Right forelimb (tissue), 1 donor: Measurements from ENCODE around the gene CCDC40.
"Not testable (repeated sequence)": the region's sequence is repeated elsewhere in the genome, so short reads cannot be mapped to it uniquely, and the experiment has no call there.

Source experiments
- DNase-seq: peaks from one replicate; pipeline ENCODE4 v3.0.0-alpha.2; 2018

CCDC40 gene, protein sequence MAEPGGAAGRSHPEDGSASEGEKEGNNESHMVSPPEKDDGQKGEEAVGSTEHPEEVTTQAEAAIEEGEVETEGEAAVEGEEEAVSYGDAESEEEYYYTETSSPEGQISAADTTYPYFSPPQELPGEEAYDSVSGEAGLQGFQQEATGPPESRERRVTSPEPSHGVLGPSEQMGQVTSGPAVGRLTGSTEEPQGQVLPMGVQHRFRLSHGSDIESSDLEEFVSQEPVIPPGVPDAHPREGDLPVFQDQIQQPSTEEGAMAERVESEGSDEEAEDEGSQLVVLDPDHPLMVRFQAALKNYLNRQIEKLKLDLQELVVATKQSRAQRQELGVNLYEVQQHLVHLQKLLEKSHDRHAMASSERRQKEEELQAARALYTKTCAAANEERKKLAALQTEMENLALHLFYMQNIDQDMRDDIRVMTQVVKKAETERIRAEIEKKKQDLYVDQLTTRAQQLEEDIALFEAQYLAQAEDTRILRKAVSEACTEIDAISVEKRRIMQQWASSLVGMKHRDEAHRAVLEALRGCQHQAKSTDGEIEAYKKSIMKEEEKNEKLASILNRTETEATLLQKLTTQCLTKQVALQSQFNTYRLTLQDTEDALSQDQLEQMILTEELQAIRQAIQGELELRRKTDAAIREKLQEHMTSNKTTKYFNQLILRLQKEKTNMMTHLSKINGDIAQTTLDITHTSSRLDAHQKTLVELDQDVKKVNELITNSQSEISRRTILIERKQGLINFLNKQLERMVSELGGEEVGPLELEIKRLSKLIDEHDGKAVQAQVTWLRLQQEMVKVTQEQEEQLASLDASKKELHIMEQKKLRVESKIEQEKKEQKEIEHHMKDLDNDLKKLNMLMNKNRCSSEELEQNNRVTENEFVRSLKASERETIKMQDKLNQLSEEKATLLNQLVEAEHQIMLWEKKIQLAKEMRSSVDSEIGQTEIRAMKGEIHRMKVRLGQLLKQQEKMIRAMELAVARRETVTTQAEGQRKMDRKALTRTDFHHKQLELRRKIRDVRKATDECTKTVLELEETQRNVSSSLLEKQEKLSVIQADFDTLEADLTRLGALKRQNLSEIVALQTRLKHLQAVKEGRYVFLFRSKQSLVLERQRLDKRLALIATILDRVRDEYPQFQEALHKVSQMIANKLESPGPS

DNA sequence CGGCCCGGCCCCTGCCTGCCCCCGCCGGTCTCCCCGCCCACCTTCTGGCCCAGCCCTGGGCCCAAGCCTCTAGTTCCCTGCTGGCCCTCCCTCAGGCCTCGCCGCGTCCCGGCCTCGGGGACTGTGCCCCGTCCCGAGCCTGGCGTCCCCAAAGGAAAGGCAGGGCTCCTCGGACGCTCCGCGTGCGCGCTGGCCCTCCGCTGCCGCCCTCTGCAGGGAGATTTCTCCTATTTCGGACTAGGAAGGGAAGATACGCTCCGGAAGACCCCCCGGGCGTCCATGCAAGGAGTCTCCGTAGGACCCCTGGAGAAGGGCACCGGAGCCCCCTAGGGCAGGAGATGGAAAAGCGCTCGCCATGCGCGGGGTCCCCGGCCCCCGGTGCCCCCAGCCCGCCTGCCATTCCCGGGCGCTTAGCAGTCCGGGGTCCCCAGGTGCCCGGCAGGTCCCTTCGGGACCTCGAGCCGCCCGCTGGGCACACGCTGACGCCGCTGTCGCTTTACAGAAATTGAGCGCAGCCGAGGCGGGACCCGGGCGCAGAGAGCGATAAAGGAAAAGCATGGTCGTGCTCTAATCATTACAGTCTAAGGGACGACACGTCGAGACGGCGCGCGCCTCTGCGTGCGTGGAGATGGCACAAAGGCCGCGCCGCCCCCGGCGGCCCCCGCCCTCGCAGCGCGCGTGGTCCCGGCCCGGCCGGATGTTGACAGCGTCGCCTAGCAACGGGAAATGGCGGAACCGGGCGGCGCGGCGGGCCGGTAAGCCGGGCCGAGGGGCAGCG is at the start of gene CCDC40:
TSS of gene CCDC40 (plus strand) at position 706 of the 778 bp plus-strand sequence. CDS start at position 727, 21 bp downstream.
- peak; percentile 91 for DNase-seq

DNA sequence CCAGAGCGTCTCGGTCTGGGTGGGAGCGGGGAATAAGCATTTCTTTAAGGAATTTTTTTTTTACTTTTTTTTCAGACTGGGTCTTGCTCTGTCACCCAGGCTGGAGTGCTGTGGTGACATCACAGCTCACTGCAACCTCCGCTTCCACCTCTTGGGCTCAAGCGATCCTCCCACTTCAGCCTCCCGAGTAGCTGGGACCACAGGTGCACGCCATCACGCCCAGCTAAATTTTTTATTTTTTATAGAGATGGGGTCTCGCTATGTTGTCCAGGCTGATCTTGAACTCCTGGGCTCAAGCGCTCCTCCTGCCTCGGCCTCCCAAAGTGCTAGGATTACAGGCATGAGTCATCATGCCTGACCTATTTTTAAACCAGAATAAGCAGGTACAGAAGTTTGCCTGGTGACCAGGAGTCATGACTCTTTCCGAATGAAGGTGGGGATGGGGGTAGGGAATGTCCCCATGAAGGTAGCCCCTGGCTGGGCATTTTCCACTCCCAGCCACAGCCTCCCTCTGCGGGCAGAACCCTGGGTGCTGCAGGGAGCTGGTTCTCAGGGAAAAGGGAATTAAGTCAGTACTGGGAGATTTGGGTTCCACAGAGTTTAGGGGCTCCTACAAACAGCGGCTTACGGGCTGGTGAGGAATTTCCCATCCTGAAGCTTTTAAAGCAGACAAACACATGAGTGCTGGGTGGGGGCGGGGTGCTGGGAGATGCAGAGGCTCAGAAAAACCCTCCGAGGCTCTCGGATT is 49.1 kb upstream of the CCDC40 start:
- peak; percentile 34 for DNase-seq

DNA sequence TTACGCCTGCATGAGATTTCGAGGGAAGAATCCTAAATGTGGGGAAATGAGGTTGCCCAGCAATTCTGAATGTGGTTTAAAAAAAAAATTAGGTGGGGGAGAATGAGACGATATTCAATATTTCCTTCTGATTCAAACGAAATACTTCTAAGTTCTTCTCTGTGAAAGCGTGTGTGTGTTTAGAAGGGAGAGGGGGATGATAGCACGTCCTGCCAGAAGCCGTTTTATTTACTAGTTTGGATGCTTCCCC is 48.6 kb upstream of the CCDC40 start:
- DNase-seq: no peak

DNA sequence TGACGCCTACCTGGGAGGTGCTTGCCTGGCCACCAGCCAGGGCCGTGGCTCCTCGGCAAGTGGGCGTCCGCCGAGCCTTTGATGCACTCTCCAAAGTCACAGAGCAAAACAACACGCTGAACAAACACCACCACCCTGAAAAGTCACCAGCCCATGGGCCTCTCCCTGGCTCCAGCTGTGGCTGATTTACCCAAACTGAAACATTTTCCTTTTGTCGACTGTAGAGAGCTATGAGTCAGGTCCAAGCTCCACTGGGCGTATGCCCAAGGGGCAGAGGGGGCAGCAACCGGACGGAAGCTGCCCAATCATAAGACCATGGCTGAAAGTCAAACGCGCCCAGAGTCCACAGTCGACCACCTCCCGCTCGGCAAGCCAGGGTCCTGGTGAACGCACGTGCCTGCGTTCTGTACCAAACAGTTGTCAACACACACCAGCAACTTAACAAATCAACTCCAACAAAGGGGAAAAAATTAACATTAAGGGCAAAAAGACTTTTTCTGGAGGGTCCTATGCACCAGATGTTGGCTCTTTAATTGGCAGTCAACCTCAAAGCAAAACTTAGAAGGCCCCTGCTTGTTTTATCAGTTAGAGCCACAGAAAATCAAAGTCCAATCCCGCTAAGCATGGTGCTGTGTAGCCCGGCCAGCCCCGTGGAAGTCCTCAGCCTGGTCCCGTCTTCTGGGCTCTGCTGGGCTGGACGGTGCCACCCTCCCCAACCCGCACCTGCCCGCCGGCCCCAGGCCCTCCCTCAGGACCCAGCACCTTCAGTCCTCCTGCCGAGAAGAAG is 48.1 kb upstream of the CCDC40 start:
- no peak for DNase-seq

DNA sequence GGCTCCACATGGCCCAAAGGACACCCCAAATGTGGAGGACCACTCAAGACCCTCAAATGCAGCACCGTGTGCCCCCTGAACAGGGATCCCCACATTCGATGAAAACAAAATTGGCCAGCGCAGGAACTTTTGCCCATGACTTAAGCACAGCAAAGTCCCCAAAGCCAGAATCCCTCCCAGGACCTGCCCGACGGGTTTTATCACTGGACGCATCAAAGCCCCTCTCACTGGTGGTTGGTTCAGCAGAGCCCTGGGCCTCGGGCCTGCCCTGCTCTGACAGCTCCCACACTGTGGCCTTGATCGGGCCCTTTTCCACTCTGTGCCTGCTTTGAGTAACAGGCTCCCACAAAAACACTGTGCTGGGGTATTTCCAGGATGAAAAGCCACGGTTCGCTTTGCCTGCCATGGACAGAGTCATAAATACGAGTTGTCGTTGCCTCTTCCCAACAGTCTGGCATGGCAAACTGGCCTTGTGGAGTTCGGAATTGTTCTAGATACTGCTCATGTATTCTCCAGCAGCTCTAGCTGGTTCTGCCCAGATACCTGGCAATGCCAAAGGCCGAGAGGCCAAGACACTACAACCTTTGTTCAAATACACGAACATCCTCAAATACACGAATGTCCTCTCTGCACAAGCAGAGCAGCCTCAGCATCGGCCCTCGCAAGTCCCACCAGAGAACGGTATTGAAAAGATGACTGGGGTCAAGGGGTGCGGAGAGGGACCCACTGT is 47.2 kb upstream of the CCDC40 start:
- no peak for DNase-seq

DNA sequence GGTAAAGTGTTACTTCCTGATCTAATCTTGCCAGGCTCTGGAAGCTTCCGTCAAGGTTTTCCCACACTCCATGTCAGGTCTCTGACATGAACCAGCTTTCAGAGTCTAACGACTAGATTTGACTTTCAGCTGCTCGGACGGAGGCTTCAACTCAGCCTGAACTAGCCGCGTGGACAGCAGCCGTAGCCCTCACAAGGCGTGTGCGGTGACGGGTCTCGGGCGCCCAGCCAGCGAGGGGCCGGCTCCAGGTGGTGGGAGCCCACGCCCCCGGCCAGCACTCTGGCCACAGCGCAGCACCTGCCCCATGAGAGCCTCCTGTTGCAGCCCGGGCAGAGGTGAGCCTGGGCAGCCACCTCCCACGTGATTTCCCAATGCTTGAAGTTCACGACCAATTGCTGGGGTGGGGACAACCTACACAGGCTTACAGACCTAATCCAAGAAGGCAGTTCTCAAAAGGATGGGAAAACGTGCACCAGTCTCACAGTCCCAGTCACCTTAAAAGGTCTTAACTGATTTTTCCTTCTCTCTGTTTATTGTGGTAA is 46.3 kb upstream of the CCDC40 start:
- no peak for DNase-seq

DNA sequence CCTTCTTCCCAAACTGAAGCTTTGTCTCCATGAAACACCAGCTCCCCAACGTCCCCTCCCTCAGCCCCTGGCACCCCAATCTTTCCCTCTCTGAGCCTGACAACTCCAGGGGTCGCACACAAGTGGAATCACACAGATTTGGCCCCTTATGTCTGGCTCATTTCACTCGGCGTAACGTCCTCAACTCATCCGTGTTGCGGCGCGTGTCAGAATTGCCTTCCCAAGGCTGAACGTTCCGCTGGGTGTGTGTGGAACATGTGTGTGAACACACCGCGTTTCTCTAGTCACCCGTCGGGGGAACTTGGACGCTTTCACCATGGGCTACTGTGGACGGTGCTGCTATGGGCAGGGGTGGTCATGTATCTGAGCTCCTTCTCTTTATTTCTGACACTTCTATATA is 45.7 kb upstream of the CCDC40 start:
- DNase-seq: no peak

DNA sequence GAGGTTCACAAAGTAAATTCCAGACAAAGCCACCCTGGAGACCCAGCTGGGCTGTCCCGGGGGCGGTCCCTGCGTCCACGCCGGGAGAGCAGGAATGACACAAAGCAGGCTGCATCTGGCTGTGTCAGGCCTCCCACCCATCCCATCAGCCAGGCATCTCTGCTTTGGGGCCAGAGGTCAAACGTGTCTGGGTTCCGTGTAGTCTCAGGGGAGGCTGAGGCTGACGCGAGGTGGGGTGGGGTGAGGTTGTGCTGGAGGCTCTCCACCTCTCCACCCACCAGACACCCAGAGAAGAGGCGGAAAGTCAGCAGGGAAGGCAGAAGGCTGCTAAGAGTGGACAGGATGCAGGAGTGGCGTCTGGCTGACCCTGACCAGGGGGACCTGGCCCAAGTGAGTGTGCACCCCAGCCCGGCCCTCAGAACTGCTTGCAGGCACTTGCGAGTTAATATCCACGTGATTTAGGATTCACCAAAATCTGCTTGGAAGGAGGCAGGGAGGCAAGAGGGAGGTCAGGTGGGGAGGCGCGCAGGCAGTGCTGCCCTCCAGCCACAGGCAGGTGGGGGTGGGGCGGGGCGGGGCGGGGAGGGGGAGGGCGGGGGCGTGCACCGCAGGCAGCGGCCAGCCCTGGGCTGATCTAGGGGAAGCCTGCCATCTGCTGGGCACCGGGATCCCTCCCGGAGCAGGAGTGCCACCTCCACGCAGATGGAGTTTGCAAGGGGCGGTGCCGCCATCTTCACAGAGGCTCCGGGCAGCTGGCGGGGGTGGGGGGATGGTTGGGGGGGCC is 45.1 kb upstream of the CCDC40 start:
- peak; percentile 89 for DNase-seq

DNA sequence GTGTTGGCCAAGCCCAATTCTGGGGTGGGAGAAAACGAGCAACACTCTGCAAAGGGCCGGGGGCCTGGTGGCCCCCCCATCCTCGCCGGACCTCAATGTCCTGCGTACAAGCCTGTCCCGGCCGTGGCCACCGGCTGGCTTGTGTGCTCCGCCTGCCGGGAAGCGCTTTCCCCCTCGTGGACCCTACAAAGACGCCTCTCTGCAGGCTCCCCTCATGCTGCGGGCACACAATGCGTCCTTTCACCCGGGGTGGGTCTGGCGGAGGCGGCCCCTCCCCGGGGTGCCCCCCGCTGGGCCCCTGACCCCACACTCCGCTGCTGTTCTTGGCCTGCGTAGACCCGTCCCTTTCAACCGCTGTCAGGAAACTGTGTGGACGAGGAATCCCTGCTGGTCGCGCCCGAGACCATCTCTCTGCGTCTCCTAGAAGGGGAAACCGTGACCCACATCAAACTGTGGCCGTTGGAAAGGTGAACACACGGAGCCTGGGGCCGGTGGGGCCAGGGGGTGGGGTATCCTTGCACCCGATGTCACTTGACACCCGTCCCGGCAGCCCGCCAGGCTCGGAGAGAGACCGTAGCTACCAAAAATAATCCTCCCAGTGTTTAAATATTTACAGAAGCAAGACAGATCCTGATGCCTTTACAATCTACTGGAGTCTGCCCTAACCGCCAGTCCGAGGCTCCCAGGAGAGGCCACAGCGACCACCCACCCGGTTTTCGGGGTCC is 44.4 kb upstream of the CCDC40 start:
- DNase-seq: peak; percentile 72

DNA sequence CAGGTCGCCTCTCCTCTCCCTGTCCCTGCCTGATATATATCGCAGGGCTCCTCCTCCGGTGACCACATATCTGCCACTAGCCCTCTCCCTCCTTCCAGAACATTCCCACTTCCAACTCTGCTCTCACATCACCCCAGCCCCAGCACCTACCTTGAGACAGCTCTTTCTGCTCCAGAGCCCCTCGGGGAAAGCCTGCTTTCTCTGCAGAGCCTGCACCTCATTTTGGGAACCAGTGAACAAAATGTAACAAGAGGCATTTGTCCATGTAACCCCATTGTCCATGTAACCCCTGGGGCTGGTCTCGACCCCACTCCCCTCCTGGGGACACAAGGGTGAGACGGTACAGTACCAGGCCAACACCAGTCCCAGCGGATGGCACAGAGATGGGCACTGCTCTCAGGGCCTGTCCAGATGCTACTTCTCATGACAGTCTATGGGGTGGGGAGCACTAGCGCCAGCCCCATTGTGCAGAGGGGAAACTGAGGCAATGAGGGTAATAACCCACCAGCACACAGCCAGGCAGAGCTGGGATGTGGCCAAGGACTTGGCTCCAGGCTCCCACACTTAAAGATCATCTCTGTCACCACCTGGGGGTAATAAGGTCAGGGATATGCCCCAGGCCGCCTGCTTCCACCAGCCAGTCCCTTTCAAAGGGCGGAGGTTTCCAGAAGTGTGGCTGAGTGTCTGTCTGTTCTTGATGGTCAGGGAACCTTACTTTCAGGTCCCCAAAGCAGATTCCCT is 43.6 kb upstream of the CCDC40 start:
- no peak for DNase-seq

DNA sequence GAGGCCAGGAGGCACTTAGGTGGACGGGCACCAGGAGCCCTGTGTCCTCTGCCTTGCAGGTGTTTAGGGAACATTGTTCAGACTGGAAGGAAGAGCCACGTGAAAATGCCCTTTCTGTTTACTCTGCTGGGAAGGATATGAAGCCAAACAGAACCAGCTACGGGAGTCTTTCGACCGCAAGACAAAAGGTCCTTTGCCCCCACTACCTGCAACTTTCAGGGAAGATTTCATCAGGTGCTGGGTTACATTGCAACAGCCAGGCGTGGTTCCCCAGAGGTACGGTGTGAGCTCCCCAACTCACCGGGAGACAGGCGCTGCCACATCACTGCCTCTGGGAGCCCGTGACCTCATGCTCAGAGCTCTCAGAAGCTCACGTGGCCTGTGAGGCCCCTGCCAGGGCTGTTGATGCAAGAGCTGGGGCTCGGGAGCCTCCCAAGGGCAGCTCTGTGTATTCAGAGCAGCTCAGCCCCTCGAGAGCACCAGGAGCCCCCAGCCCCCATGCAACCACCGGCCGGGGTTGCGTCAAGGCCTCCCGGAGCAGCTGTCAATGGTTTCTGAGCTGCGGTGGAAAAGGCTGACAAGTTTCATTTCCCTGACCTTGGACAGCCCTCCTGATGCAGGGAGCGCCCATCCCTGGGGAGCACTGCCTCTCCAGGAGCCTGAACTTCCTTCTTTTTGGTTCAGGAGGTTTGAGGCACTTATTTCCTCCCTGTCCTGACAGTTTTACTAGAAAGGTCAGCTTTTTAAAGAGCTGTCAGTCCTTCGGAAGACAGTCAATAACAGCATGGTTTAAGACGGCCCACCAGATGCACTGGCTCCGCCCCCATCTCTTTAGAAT is 42.8 kb upstream of the CCDC40 start:
- DNase-seq: peak; percentile 68

DNA sequence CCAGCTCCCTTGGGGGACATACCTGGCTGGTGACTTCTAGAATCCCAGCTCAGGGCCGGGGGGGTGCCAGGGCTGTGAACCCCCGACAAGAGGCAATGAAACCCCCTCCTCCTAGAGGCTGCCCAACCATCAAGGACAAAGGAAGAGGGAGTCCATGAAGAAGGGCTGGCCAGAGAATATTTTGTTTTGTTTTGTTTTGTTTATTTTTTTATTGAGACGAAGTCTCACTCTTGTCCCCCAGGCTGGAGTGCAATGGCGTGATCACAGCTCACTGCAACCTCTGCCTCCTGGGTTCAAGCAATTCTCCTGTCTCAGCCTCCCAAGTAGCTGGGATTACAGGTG is 42.2 kb upstream of the CCDC40 start:
- not testable (repeated sequence) for DNase-seq

DNA sequence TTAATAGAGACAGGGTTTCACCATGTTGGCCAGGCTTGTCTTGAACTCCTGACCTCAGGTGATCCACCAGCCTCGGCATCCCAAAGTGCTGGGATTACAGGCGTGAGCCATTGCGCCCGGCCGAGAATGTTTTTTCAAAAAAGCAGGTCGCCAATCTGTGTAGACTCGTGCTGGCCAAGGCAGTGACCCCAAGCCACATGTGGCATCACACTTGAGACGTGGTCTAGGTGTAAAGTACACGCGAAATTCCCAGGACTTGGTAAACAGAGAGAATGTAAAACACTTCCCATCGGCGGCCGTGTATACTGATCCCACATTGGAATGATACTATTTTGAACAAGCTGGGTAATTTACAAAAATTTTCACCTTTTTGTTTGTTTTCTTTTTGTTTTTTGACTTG is 41.8 kb upstream of the CCDC40 start:
- no peak for DNase-seq

DNA sequence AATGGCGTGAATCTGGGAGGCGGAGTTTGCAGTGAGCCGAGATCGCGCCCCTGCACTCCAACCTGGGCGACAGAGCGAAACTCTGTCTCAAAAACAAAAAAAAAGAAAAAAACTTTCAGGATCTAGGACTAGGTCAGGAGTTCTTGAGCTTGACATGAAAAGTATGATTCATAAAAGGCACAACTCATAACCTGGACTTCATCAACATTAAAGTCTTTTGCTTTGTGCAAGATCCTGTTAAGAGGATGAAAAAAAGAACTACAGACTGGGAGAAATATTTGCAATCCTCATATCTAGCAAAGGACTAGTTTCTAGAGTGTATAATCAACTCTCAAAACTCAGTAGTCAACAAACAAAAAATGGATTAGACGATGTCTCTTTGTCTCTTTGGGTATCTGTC is 40.7 kb upstream of the CCDC40 start:
- DNase-seq: no peak

DNA sequence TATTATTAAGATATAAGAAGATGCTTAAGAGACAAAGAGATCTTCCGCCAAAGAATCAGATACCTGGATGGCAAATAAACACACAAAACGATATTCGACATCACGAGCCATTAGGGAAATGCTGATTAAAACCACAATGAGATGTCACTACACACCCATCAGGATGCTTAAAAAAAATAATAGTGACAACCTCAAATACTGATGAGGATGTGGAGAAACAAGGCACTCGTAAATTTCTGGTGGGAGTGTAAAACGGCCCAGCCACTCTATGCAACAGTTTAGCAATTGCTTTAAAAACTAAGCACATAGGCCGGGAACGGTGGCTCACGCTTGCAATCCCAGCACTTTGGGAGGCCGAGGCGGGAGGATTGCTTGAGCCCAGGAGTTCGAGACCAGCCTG is 40.2 kb upstream of the CCDC40 start:
- no peak for DNase-seq

DNA sequence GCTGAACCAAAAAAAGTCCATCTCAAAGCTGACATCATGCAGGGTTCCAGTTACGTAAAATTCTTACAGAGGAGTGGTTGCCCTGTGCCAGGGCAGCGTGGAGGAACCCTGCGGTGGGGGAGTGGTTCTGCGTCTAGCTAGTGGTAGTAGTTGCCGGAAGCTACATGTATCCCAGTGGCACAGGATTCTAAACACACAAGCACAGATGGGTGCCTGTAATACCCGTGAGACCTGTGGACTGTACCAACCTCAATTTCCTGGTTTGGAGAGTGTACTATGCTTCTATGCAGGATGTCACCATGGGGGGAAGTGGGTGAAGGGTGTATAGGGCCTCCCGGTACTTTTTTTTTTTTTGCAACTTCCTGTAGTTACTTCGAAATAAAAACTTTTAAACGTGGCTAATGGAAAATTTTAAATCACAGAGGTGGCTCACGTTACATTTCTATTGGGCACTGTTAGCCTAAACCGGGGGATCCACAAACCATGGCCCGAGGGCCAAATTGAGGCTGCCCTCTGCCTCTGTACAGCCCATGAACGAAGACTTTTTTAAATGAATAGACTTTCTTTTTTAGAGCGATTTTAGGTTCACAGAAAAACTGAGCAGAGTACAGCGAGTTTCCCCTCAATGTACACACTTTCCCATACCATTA is 39.3 kb upstream of the CCDC40 start:
- DNase-seq: no peak

DNA sequence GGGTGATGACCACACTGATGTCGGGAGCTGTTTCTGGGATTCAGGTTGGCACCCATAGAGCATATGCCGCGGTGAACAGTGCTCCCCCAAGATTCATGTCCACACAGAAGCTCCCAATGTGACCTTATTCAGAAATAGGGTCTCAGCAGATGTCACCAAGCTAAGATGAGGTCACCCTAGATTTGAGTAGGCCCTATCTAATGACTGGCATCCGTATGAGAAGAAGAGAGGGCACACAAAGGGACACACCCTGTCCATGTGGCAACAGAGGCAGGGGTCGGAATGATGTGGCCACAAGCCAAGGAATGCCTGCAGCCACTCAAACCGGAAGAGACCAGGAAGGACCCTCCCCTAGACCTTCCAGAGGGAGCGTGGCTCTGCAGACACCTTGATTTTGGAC is 36.3 kb upstream of the CCDC40 start:
- no peak for DNase-seq
